Endodermal cell (in vitro differentiated cells): ENCODE measurements around the gene NXF1. TPM values are rescaled to one million over a fixed set of nuclear protein-coding genes. Genes with fewer than 3 reads are reported as not detected.

Source experiments
- DNase-seq: peaks from one replicate; pipeline ENCODE4 v3.0.0-alpha.2; 2017
- H3K27ac ChIP-seq: 2 replicates; pipeline ENCODE4 v1.5.1; 2013; ENCODE audit warnings: mild to moderate bottlenecking, low read depth, low read length, moderate library complexity
- H3K27me3 ChIP-seq: 2 replicates; pipeline ENCODE4 v1.6.1; 2013; ENCODE audit warnings: mild to moderate bottlenecking, low read length, moderate library complexity; ENCODE audit not compliant: insufficient read depth, control insufficient read depth, poor library complexity, severe bottlenecking
- H3K36me3 ChIP-seq: 2 replicates; pipeline ENCODE4 v1.7.0; 2013; ENCODE audit warnings: mild to moderate bottlenecking, low read length, moderate library complexity; ENCODE audit not compliant: control insufficient read depth, insufficient read depth
- H3K4me1 ChIP-seq: one replicate; pipeline ENCODE4 v1.7.0; 2013; ENCODE audit warnings: low read length; ENCODE audit not compliant: control insufficient read depth, insufficient read depth
- H3K4me3 ChIP-seq: 2 replicates; pipeline ENCODE4 v1.5.1; 2013; ENCODE audit warnings: mild to moderate bottlenecking, low read length, moderate library complexity
- H3K9ac ChIP-seq: 2 replicates; pipeline ENCODE4 v1.6.1; 2013; ENCODE audit warnings: mild to moderate bottlenecking, low read length, moderate library complexity; ENCODE audit not compliant: poor library complexity, severe bottlenecking; ENCODE audit errors: extremely low read depth
- H3K9me3 ChIP-seq: 2 replicates; pipeline ENCODE4 v1.6.1; 2013; ENCODE audit warnings: mild to moderate bottlenecking, low read length, moderate library complexity; ENCODE audit not compliant: control insufficient read depth
- H3K27ac Mint-ChIP-seq: 2 replicates; pipeline ENCODE4 v1.8.0; 2020; ENCODE audit warnings: mixed read lengths
- H3K27me3 Mint-ChIP-seq: 2 replicates; pipeline ENCODE4 v1.8.0; 2021; ENCODE audit warnings: mild to moderate bottlenecking, mixed read lengths; ENCODE audit not compliant: insufficient read depth
- H3K36me3 Mint-ChIP-seq: 2 replicates; pipeline ENCODE4 v1.8.0; 2020; ENCODE audit warnings: low read depth, mixed read lengths
- H3K4me1 Mint-ChIP-seq: 2 replicates; pipeline ENCODE4 v1.8.0; 2020; ENCODE audit warnings: mixed read lengths
- H3K4me3 Mint-ChIP-seq: 2 replicates; pipeline ENCODE4 v1.8.0; 2020; ENCODE audit warnings: mild to moderate bottlenecking, moderate library complexity, mixed read lengths
- H3K9me3 Mint-ChIP-seq: 2 replicates; pipeline ENCODE4 v1.8.0; 2020; ENCODE audit warnings: mild to moderate bottlenecking, mixed read lengths
- WGBS, 2 experiments: methylation state at CpG; one replicate each; pipeline versions ENCODE4 v1.1.5 to v1.1.7; 2013; ENCODE audit warnings: missing lambda C conversion rate in 2 of 2, mixed read lengths in 1 of 2; ENCODE audit not compliant: insufficient coverage in 1 of 2, insufficient read length in 1 of 2; 5-methylcytosine and 5-hydroxymethylcytosine counted together
- total RNA-seq, 2 donors: library from RNA; stranded (reverse); fragmentation: NEBNext Ultra II Directional in 1 of 2; extraction: Animal tissue kit (Norgen Biotek cat#: 25700) in 1 of 2; gene quantifications; 2 replicates in 1 of 2; 3 replicates in 1 of 2; pipeline ENCODE4 v1.2.1, GENCODE V29; 2021
- TF ChIP-seq, protein P1 (sequence below): fragments of 200-600 bp; sonication (generic); conservative IDR thresholded peaks from 2 replicates; pipeline ENCODE4 v1.5.0; 2021; ENCODE audit warnings: antibody characterized with exemption, mild to moderate bottlenecking

Gene NXF1
- total RNA-seq, 2 donors from 2014 or later, result 45.8 to 61.4 TPM

DNA sequence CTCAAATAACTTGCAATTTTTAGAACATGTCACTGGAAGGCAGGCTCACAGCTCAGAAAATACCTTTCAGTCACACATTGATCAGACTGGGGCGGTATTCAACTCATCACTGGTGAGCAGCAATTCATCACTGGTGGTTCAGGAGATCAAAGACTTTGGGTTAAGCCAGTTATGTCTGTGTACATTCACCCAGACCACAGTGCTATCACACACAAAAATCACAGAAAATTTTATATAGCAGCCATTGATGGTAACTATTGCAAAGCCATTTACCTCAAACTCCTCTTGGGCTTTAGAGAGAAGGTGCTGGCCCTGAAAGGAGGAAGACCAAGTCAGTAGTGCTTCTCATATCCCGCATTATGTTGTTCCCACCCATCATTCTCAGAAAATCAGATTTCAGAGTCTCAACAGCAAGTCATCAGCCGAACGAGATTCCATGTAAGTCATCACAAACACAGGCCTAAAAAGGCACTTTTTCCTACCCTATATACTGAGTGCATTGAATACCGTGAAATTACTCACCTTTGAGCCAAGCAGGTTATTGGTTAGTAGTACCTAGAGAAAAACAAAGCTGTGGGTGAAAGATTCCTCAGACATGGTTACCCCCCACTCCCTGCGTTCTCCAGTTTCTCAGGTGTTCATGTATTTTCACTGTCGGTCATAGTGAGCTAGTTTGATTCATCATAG lies 48.2 kb upstream of the NXF1 start:
- peaks cover 5% of the 10 kb centered on the region for H3K4me1 ChIP-seq
- H3K9me3 Mint-ChIP-seq, result no peaks in the 10 kb centered on the region
- peak overlapping the region; percentile 100 for H3K4me3 Mint-ChIP-seq
- peaks cover 43% of the 10 kb centered on the region for H3K36me3 Mint-ChIP-seq
- H3K9me3 ChIP-seq, result no peaks in the 10 kb centered on the region
- H3K4me3 ChIP-seq, result peak overlapping the region; percentile 96
- H3K27me3 ChIP-seq, result no peaks in the 10 kb centered on the region
- peak overlapping the region; percentile 100 for H3K9ac ChIP-seq
- peaks cover 34% of the 10 kb centered on the region for H3K4me1 Mint-ChIP-seq
- no peaks in the 10 kb centered on the region for H3K27me3 Mint-ChIP-seq
- peak overlapping the region; percentile 16 for H3K27ac ChIP-seq
- DNase-seq, result no peak
- TF ChIP-seq, protein P1, sequence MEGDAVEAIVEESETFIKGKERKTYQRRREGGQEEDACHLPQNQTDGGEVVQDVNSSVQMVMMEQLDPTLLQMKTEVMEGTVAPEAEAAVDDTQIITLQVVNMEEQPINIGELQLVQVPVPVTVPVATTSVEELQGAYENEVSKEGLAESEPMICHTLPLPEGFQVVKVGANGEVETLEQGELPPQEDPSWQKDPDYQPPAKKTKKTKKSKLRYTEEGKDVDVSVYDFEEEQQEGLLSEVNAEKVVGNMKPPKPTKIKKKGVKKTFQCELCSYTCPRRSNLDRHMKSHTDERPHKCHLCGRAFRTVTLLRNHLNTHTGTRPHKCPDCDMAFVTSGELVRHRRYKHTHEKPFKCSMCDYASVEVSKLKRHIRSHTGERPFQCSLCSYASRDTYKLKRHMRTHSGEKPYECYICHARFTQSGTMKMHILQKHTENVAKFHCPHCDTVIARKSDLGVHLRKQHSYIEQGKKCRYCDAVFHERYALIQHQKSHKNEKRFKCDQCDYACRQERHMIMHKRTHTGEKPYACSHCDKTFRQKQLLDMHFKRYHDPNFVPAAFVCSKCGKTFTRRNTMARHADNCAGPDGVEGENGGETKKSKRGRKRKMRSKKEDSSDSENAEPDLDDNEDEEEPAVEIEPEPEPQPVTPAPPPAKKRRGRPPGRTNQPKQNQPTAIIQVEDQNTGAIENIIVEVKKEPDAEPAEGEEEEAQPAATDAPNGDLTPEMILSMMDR, result no peak
- 46 to 49% methylated on average over 6 to 7 of the region's 7 CpGs for WGBS, 2 experiments
- H3K36me3 ChIP-seq, result peaks cover 38% of the 10 kb centered on the region
- peak overlapping the region; percentile 100 for H3K27ac Mint-ChIP-seq

DNA sequence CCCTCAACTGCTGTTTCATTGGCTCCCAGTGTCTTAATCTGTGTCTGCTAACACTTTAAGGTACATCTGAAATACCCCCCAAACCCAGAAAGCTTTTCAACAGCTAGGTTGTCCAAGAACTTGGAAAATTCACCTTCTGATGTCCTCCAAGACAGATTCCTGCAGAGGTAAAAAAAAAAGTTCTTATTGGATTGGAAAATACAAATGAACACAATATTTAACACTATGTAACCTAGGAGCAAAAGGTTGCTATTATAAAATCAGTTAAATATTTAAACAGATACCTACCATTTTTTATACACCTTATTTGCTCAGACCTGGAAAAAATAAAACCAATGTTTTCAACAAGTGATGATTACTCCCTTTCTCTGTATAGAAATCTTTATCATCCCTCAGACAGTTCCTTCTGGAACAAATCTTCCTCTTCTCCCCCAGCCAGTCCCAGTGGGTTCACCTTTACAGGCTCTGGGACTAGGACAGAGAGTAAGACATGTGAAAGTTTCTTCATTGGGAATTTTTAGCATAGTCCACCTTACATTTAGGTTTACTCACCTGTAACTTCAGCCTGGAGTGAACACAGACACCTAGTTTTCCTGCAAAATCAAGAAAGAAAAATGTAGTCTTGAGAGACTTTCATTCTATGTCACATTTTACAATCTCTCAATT lies 47.4 kb upstream of the NXF1 start:
- no peak for DNase-seq
- peaks cover 26% of the 10 kb centered on the region for H3K4me1 Mint-ChIP-seq
- H3K36me3 Mint-ChIP-seq, result peaks cover 43% of the 10 kb centered on the region
- no peaks in the 10 kb centered on the region for H3K27me3 Mint-ChIP-seq
- peak overlapping the region; percentile 96 for H3K4me3 ChIP-seq
- H3K4me1 ChIP-seq, result peaks cover 5% of the 10 kb centered on the region
- peaks cover 38% of the 10 kb centered on the region for H3K36me3 ChIP-seq
- no peaks in the 10 kb centered on the region for H3K9me3 ChIP-seq
- H3K27ac Mint-ChIP-seq, result peak overlapping the region; percentile 100
- no peaks in the 10 kb centered on the region for H3K27me3 ChIP-seq
- TF ChIP-seq, protein P1, result no peak
- H3K9ac ChIP-seq, result peak overlapping the region; percentile 100
- H3K4me3 Mint-ChIP-seq, result peak overlapping the region; percentile 100
- H3K27ac ChIP-seq, result peak overlapping the region; percentile 4
- peaks cover 3% of the 10 kb centered on the region for H3K9me3 Mint-ChIP-seq

DNA sequence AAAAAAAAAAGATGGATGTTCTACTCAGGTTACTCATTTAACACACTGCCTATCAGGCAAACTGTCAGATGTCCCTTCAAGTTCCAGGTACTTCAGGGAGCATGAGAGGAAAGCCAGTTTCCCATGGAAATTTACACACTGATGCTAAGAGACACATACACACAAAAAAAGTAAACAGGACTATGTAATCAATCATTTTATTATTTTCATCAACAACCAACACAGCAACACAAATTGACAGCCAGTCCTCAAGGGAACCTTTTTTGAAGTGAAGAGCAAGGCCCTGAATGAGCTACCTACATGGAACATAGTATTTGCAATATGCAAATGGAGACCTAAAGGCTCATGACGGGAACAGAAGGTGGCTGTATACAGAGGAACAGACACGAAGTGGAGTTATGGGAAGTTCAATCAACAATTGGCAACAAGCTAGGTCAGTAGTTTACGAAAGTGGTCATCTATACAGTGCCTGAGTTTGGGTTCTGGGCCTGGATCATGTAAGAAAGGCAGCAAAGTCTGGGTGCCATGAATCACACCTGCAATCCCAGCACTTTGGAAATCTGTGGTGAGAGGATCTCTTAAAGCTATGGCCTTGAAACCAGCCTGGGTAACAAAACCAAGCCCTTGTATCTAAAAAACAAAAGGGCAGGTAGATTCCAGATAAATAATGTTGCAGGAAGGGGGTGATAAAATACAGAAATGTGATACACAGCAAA lies 46.7 kb upstream of the NXF1 start:
- H3K27ac ChIP-seq, result no peak overlapping the region
- WGBS, 2 experiments, result 30 to 64% methylated on average over 2 to 3 of the region's 3 CpGs
- peak overlapping the region; percentile 96 for H3K4me3 ChIP-seq
- Mint-ChIP-seq H3K36me3 (peaks cover 43% of the 10 kb centered on the region), H3K4me1 (peaks cover 24% of the 10 kb centered on the region), H3K27me3 (no peaks in the 10 kb centered on the region), H3K27ac (peak overlapping the region; percentile 81), H3K9me3 (peaks cover 7% of the 10 kb centered on the region), H3K4me3 (peak overlapping the region; percentile 100)
- peaks cover 5% of the 10 kb centered on the region for H3K4me1 ChIP-seq
- H3K36me3 ChIP-seq, result peaks cover 38% of the 10 kb centered on the region
- peak overlapping the region; percentile 100 for H3K9ac ChIP-seq
- TF ChIP-seq, protein P1, result no peak
- no peak for DNase-seq
- peaks cover 3% of the 10 kb centered on the region for H3K9me3 ChIP-seq
- H3K27me3 ChIP-seq, result no peaks in the 10 kb centered on the region
